ENCODE data around the gene ZBTB20.

- TF ChIP-seq EP300 (IDR thresholded peaks at IDR 0.05), result no peak
- TF ChIP-seq CTCF (IDR thresholded peaks at IDR 0.05), result no peak
- TF ChIP-seq POLR2AphosphoS5 (IDR thresholded peaks at IDR 0.05), result no peak
- no peak for TF ChIP-seq POLR2A (IDR thresholded peaks at IDR 0.05)
Observed at GRCh38 chr3:114675104-114675503, 472.0 kb downstream of the ZBTB20 start.

Data from stomach (tissue), 4 donors.